HCT116 (cell line): ENCODE data around the gene ETHE1.

ENCODE experiments used
- CBX3 ChIP-seq: IDR thresholded peaks from 2 replicates; pipeline ENCODE4 v1.6.1; 2012; ENCODE audit warnings: low read depth
- CEBPB ChIP-seq: IDR thresholded peaks from 2 replicates; pipeline ENCODE4 v1.6.1; 2012; ENCODE audit warnings: low read depth
- CTCF ChIP-seq, 3 experiments: fragments of 200-600 bp in 1 of 3; sonication (generic) in 1 of 3; IDR thresholded peaks in 2 of 3; conservative IDR thresholded peaks in 1 of 3; 2 replicates each; pipeline ENCODE4 v1.5.1; 2012 to 2017; ENCODE audit warnings: low read depth in 2 of 3, low read length in 2 of 3, antibody characterized with exemption in 1 of 3, borderline replicate concordance in 1 of 3, control low read depth in 1 of 3, mild to moderate bottlenecking in 1 of 3, mixed read lengths in 1 of 3, mixed run types in 1 of 3, moderate library complexity in 1 of 3; ENCODE audit not compliant: insufficient read depth in 1 of 3
- EZH2 ChIP-seq: fragments of 200-600 bp; sonication (generic); IDR thresholded peaks from 2 replicates; pipeline ENCODE4 v1.6.1; 2017; ENCODE audit warnings: antibody characterized with exemption, mixed run types
- EZH2phosphoT487 ChIP-seq: fragments of 200-600 bp; IDR thresholded peaks from 2 replicates; pipeline ENCODE4 v1.6.1; 2018; ENCODE audit warnings: antibody characterized with exemption, borderline replicate concordance
- MAX ChIP-seq: IDR thresholded peaks from 2 replicates; pipeline ENCODE4 v1.6.1; 2012
- POLR2A ChIP-seq: IDR thresholded peaks from 2 replicates; pipeline ENCODE4 v1.7.0; 2011; ENCODE audit warnings: borderline replicate concordance; ENCODE audit not compliant: insufficient read depth, insufficient read length; ENCODE audit errors: extremely low read depth
- POLR2AphosphoS5 ChIP-seq: IDR thresholded peaks from 2 replicates; pipeline ENCODE4 v1.6.1; 2011; ENCODE audit warnings: mild to moderate bottlenecking, low read depth, low read length, moderate library complexity
- RAD21 ChIP-seq: IDR thresholded peaks from 2 replicates; pipeline ENCODE4 v1.6.1; 2012; ENCODE audit warnings: low read depth, mild to moderate bottlenecking
- REST ChIP-seq: IDR thresholded peaks from 2 replicates; pipeline ENCODE4 v1.6.1; 2012; ENCODE audit warnings: low read depth
- SP1 ChIP-seq: IDR thresholded peaks from 2 replicates; pipeline ENCODE4 v1.6.1; 2012; ENCODE audit warnings: low read depth
- TCF7L2 ChIP-seq: IDR thresholded peaks from 2 replicates; pipeline ENCODE4 v1.7.0; 2011; ENCODE audit warnings: borderline replicate concordance, inconsistent platforms; ENCODE audit not compliant: insufficient read depth, insufficient read length; ENCODE audit errors: extremely low read depth
- YY1 ChIP-seq: IDR thresholded peaks from 2 replicates; pipeline ENCODE4 v1.6.1; 2011; ENCODE audit warnings: low read length, low read depth, moderate library complexity, mild to moderate bottlenecking; ENCODE audit not compliant: insufficient replicate concordance; ENCODE audit errors: extremely low read depth

- no peak for TF ChIP-seq EZH2
- no peak for TF ChIP-seq CTCF (IDR thresholded peaks at IDR 0.05 in 2 of 3, conservative IDR thresholded peaks at IDR 0.05 in 1 of 3; ENCODE audit: borderline replicate concordance in 1 of 3, insufficient read depth in 1 of 3, low read depth in 2 of 3, low read length in 2 of 3)
- no peak for TF ChIP-seq POLR2AphosphoS5
- no peak for TF ChIP-seq TCF7L2
- TF ChIP-seq SP1 = no peak
- no peak for TF ChIP-seq REST
- no peak for TF ChIP-seq YY1
- TF ChIP-seq POLR2A = no peak
- no peak for TF ChIP-seq CBX3
- TF ChIP-seq CEBPB = no peak
- TF ChIP-seq EZH2phosphoT487 = no peak
- no peak for TF ChIP-seq RAD21
- no peak for TF ChIP-seq MAX
Observed at GRCh38 chr19:43482193-43482592, 44.8 kb downstream of the ETHE1 start.
